NCI-H526 (cell line): ENCODE measurements around the gene MCC.
"Not testable (repeated sequence)": the region's sequence is repeated elsewhere in the genome, so short reads cannot be mapped to it uniquely, and the experiment has no call there.

Experiments used
- DNase-seq, 2 experiments: peaks; one replicate each; lab custom pipeline; 2025; lab: John Stamatoyannopoulos, UW

The MCC gene

DNA sequence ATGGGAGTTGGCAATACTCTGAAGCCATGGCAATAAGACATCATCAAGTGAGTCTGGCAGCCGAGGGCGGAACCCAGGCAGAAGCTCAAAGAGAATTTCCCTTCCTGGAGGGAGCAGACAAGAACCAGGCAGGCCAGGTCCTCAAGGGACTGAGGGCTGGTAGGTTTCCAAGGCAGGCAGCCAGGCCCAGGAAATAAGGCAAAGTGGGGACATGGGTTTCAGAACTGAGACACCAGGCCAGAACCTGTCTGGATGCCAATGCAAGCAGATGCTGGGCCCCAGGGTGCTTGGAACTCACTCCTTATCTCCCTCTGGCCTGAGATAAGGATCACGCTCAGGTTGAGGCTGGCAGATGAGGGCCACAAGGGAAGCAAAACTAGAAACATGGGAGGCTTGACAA is 62.3 kb downstream of the MCC start:
- DNase-seq = no peak

DNA sequence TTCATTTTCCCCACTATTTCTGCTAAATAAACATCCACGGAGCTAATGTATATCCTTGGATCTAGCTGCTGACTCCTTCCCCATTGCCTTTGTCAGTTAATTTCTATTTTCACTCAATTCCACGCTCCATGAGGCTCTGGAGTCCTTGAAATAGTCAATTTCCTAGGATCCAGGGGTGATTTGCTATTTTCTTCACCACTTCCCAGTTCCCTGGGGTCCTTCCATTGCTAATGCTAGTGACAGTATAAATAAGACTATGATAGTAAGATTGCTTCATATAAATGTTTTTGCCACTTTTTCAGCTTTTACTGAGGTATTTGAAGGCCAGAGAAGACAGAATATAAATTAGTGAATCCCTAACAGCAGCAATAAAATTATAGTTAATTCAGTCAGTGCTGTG is 66.6 kb downstream of the MCC start:
- no peak for DNase-seq

DNA sequence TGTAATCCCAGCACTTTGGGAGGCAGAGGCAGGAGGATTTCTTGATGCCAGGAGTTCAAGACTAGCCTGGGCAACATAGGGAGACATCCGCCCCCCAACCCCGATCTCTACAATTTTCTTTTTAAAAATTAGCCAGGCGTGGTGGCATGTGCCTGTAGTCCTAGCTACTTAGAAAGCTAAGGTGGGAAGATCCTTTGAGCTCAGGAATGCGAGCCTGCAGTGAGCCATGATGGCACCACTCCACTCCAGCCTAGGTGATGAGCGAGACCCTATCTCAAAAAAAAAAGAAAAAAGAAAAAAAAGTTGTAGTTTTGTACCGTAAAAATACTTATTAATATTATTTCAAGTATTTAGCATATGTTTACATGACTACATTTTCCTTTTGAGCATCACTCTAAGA is 82.7 kb downstream of the MCC start:
- no peak for DNase-seq

DNA sequence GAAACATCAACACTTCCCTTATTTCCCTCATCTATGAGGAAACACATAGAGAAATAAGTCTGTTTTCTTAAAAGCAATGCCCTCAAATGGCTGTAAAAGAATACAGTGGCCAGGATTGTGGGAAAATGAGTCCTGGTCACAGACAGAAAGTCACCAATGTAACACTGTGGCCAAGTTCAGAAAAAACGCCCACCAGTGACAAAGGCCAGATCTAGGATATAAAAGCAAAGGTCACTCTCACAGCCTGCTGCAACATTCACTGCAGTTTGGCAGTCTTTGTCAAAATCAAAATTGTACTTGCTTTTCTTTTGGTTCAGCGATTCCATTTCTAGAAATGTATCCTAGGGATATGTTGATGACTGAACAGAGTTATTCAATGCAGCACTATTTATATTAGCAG is 84.0 kb downstream of the MCC start:
- DNase-seq = no peak

- not testable (repeated sequence) for DNase-seq
These were observed 90.3 kb downstream of the MCC start for GRCh38 chr5:113397986-113398385.

DNA sequence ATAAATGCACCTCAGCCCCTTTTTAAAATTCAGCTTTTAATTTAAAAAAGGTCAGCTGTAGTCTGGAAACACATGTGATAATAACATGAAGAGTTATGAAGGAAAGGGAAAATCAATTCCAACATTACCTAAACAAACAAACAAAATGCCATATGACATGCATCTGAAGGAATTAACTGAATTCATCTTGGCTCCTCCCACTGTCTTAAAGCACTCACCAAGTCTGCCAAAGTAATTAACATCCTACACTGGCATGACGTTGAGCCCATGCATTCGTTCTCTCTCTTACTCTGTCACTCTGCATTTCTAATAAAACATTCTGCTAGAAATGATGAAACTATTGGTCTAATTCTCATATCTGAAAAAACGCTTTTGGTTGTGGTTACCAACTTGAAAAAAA is 91.2 kb downstream of the MCC start:
- no peak for DNase-seq

- no peak for DNase-seq
These were observed 93.6 kb downstream of the MCC start for GRCh38 chr5:113394658-113395057.

DNA sequence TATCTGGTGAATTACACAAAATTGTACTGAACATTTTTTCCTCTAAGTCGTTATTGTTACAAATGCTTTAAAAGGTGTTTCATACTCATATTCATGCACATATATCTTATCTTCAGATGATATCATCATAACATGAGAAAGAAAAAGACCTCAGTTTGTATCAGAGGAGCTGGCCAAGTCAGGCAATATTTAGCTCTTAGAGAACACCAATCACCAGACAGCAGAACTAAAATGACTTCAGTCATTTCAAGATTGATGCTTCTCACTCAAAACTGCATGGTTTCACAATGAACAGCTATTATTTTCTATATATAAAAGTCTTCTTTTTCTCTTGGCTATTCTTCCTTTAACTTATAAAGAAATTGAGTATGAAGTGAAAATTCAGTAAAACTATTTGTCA is 98.0 kb downstream of the MCC start:
- no peak for DNase-seq

GRCh38 chr5:113389116-113389515 is 99.1 kb downstream of the MCC start:
- no peak for DNase-seq

- no peak for DNase-seq
These were observed 100.4 kb downstream of the MCC start for GRCh38 chr5:113387844-113388243.

- no peak for DNase-seq
These were observed 103.4 kb downstream of the MCC start for GRCh38 chr5:113384782-113385285.

GRCh38 chr5:113382731-113383130 is 105.5 kb downstream of the MCC start:
- no peak for DNase-seq

- DNase-seq = no peak
These were observed 106.5 kb downstream of the MCC start for GRCh38 chr5:113381791-113382190.

DNA sequence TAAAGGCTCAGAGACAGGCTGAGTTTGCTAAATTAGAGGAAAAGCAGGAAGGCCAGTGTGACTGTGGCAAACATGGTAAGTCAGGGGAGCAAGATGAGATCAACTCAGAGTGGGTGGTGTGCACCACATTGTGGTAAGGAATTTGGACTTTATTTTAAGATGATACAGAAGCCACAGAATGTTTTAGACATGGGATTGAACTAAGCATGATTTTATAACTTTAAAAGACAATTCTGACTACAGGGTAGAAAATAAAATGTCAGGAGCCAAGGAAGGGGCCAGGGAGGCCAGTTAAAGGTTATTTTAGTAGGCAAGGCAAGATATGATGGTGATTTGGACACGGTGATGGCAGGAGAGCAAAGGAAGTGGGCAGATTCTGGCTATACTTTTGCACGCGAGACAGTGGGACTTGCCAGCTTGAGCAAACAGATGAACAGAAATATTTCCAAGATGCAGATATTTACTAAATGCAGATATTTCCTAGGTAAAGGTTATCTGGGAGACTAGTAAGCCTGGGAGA is 107.4 kb downstream of the MCC start:
- no peak for DNase-seq

DNA sequence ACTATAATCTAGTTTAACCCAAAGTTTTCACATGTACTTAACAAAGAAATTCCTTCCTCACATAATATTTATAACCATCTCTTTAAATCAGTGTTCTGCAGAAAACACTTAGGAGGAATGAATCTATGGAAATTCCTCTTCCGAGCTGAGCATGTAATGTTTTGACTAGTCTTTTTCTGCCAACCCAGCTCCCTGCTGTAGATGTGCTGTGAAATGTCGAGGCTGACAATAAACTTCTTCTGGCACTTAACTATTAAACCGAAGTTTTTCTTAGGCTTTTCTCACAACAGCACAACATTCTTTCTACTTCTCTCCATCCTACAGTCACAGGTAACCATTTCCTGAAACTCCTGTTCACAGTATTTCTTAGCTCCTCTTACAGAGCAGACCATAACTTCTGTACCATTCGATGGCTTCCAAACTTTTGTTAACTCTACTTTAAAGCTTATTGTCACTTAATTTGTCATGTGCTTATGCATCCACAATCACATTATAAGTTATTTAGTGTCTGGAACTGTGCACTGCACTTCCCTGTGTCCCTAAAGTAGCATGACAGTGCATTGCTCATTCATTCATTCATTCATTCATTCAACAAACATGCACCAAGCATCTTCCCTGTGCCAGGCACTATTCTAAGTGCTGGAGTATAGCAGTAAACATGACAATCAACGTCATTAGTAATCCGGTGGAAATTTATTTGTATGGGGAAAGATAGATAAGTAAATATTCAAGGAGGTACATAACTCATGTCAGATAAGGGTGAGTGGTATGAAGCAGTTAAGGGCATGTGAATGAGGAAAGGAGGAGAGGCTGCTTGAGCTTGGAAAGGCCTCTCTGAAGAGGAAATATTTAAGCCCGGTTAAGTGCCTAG is 108.1 kb downstream of the MCC start:
- DNase-seq = no peak

GRCh38 chr5:113378959-113379541 is 109.2 kb downstream of the MCC start:
- DNase-seq = peak; percentile 25 to 62

GRCh38 chr5:113378514-113378913 is 109.7 kb downstream of the MCC start:
- peak in 1 of 2 experiments; percentile 12 for DNase-seq

GRCh38 chr5:113378081-113378480 is 110.2 kb downstream of the MCC start:
- DNase-seq = no peak

GRCh38 chr5:113376640-113377039 is 111.6 kb downstream of the MCC start:
- DNase-seq = no peak

DNA sequence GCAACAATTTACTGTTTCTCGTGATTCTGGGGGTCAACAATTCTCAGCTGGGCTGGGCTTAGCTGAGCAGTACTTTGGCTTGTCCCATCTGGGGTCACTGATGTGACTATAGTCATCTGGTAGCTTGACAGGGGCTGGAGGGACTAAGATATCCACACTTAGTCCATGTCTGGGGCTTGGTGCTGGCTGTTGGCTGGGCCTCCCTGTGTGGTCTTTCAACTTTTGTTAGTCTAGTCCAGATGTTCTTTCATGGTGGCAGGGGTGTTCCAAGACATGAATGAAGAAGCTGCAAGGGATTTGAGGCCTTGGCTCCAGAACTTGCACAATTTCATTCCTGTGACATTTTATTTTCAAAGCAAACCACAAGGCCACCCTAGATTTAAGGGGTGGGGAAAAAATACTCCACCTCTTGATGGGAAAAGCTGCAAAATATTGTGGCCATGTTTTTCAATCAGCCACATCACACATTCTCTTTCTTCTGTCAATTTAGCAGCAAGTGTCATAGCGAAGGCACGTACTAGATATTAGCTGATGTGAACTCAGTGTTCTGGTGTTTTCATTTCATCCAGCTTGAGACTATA is 112.7 kb downstream of the MCC start:
- no peak for DNase-seq

GRCh38 chr5:113373426-113373825 is 114.8 kb downstream of the MCC start:
- DNase-seq = no peak

DNA sequence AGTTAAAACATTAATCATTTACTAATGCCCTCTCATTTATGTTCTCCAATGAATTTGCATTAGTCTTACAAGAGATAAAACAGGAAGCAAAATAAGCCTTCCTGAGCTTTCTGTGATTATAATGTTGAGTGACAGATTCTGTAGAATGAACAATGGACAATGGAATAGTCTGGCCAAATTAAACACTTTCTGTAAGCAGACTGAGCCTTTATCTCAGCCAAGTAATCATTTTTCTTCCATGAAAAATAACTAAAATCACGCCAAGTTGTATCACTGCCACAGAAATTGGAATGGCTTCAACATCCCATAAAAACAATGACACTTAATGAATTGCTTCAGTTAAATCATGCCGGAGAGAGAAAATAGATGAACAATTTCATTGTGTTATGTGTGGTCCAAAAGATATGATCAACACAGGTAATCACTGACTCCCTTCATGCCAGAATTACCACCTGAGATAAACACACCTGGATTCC is 116.5 kb downstream of the MCC start:
- no peak for DNase-seq

- no peak for DNase-seq
These were observed 120.7 kb downstream of the MCC start for GRCh38 chr5:113367586-113367985.
